Measurements from ENCODE around the gene RNF151. TPM values are rescaled to one million over a fixed set of nuclear protein-coding genes. Genes with fewer than 3 reads are reported as not detected.

Gene RNF151
- total RNA-seq, 4 donors from 2014 or later: not detected

DNA sequence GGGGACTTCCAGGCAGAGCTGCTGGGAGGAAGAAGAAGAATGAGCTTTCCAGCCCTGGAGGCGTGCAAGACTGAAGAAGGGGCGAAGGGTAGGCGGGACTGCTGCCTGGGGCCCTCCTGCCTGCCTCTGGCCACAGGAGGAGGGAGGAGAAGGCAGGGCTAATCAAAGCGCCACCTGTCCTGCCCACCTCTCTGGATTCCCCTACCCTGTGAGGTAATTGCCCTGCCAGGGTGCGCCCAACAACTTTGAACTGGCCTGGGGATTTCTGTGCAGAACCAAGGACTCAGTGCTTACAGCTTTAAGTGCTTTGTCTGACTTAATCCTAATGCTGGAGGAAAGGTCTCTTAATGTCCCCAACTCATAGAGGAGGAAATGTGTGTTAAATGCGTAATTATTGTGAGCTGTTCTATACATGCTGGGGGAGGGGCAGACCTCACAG lies 14.8 kb downstream of the RNF151 start, which contains the start of gene NOXO1:
NOXO1 (minus strand) TSS at position 72 of the 439 bp plus-strand sequence. CDS start 290 bp downstream, outside the sequence.
- intact Hi-C loops (cut with DNase I): no loop called here
- WGBS: 56% methylated on average over 2 of the region's 6 CpGs
- DNase-seq (ENCODE audit: extremely low spot score): no peak
- Histone ChIP-seq H3K36me3 (peaks cover 35 to 43% (median 38%) of the 10 kb centered on the region in 4 donors), H3K27me3 (peaks cover 0 to 68% (median 44%) of the 10 kb centered on the region in 4 donors), H3K27ac (replicated peaks in 1 of 4) (no peak within 1 kb of the TSS), H3K9me3 (no peaks in the 10 kb centered on the region), H3K4me1 (peaks cover 37 to 59% (median 46%) of the 10 kb centered on the region in 4 donors), H3K4me3 (no peak within 1 kb of the TSS)
- TF ChIP-seq, protein P1, sequence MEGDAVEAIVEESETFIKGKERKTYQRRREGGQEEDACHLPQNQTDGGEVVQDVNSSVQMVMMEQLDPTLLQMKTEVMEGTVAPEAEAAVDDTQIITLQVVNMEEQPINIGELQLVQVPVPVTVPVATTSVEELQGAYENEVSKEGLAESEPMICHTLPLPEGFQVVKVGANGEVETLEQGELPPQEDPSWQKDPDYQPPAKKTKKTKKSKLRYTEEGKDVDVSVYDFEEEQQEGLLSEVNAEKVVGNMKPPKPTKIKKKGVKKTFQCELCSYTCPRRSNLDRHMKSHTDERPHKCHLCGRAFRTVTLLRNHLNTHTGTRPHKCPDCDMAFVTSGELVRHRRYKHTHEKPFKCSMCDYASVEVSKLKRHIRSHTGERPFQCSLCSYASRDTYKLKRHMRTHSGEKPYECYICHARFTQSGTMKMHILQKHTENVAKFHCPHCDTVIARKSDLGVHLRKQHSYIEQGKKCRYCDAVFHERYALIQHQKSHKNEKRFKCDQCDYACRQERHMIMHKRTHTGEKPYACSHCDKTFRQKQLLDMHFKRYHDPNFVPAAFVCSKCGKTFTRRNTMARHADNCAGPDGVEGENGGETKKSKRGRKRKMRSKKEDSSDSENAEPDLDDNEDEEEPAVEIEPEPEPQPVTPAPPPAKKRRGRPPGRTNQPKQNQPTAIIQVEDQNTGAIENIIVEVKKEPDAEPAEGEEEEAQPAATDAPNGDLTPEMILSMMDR (IDR thresholded peaks at IDR 0.05): no peak
- no peak for TF ChIP-seq EP300 (IDR thresholded peaks at IDR 0.05)
- no peak for TF ChIP-seq POLR2A (IDR thresholded peaks at IDR 0.05; ENCODE audit: low read depth)
- no peak for TF ChIP-seq POLR2AphosphoS5 (IDR thresholded peaks at IDR 0.05)

DNA sequence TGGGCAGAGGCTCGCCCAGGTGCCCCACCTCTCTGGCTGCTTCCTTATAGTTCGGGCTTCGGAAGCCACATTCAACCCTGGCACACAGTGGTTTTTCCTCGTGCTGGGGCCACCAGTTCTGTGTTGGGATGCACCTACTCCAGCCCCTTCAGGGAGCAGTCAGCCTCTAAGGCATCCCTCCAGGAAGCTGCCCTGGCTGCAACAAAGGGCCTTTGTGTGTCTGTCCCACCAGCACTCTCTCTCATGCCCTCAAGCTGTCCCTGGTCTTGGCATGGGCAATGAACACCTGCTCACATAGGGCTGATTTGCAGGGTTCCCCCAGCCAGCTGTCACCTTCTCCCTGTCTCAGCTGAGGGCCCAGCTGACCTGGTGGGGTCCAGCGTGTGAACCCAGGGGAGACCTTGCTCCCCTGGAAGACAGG lies 15.4 kb downstream of the RNF151 start:
- Histone ChIP-seq H3K27ac (replicated peaks in 1 of 4) (no peak overlapping the region), H3K4me1 (peaks cover 37 to 59% (median 46%) of the 10 kb centered on the region in 4 donors), H3K36me3 (peaks cover 31 to 43% (median 38%) of the 10 kb centered on the region in 4 donors), H3K9me3 (no peaks in the 10 kb centered on the region), H3K4me3 (no peak overlapping the region), H3K27me3 (peaks cover 0 to 62% (median 42%) of the 10 kb centered on the region in 4 donors)
- no peak for DNase-seq (ENCODE audit: extremely low spot score)
- no CpG with 5 or more reads among the region's 5 CpGs for WGBS
- intact Hi-C loops (cut with DNase I): no loop called here
- TF ChIP-seq POLR2A (IDR thresholded peaks at IDR 0.05; ENCODE audit: low read depth) (no peak), EP300 (IDR thresholded peaks at IDR 0.05) (no peak), POLR2AphosphoS5 (IDR thresholded peaks at IDR 0.05) (no peak)
- TF ChIP-seq, protein P1 (IDR thresholded peaks at IDR 0.05): no peak

- TF ChIP-seq, protein P1 (IDR thresholded peaks at IDR 0.05): no peak
- TF ChIP-seq EP300 (IDR thresholded peaks at IDR 0.05): no peak
- TF ChIP-seq POLR2AphosphoS5 (IDR thresholded peaks at IDR 0.05): no peak
- TF ChIP-seq POLR2A (IDR thresholded peaks at IDR 0.05; ENCODE audit: low read depth): no peak
- DNase-seq (ENCODE audit: extremely low spot score): no peak
- H3K4me3 ChIP-seq: peak overlapping the region; percentile 75 to 96 (median 85)
- peaks cover 21 to 40% (median 33%) of the 10 kb centered on the region in 4 donors for H3K36me3 ChIP-seq
- intact Hi-C loops (cut with DNase I): no loop called here
- no peaks in the 10 kb centered on the region for H3K9me3 ChIP-seq
- H3K4me1 ChIP-seq: peaks cover 37 to 59% (median 46%) of the 10 kb centered on the region in 4 donors
- 29% methylated on average over 19 of the region's 19 CpGs for WGBS
- H3K27ac ChIP-seq (replicated peaks in 1 of 4): peak overlapping the region; percentile 70 to 81 (median 80)
- H3K27me3 ChIP-seq: peaks cover 0 to 51% (median 38%) of the 10 kb centered on the region in 4 donors
Observed at GRCh38 chr16:1982991-1983543, 16.4 kb downstream of the RNF151 start.

GRCh38 chr16:1983544-1984346 lies 17.1 kb downstream of the RNF151 start, which contains the start of gene GFER:
Gene GFER, plus strand, starts transcription at chr16:1984193. Its CDS starts 26 bp downstream, at chr16:1984219.
- intact Hi-C loops (cut with DNase I): no loop called here
- H3K4me1 ChIP-seq: peaks cover 37 to 55% (median 46%) of the 10 kb centered on the region in 4 donors
- H3K27ac ChIP-seq (replicated peaks in 1 of 4): peak within 1 kb of the TSS; percentile 70 to 81 (median 80)
- peak; percentile 93 for DNase-seq (ENCODE audit: extremely low spot score)
- peaks cover 14 to 33% (median 26%) of the 10 kb centered on the region in 4 donors for H3K36me3 ChIP-seq
- no peaks in the 10 kb centered on the region for H3K9me3 ChIP-seq
- peaks cover 0 to 49% (median 36%) of the 10 kb centered on the region in 4 donors for H3K27me3 ChIP-seq
- peak within 1 kb of the TSS; percentile 75 to 96 (median 85) for H3K4me3 ChIP-seq
- TF ChIP-seq, protein P1 (IDR thresholded peaks at IDR 0.05): peak; percentile 38 to 53 (median 47)
- TF ChIP-seq EP300 (IDR thresholded peaks at IDR 0.05) (no peak), POLR2A (IDR thresholded peaks at IDR 0.05; ENCODE audit: low read depth) (no peak), POLR2AphosphoS5 (IDR thresholded peaks at IDR 0.05) (peak; percentile 61 to 67)
- WGBS: 3% methylated on average over 10 of the region's 109 CpGs
